H1 (cell line): ENCODE results near the gene CKB. TPM values are rescaled to one million over a fixed set of nuclear protein-coding genes. Genes with fewer than 3 reads are reported as not detected.

Source experiments
- CTCF ChIA-PET: fragments of 300-600 bp; sonication (Branson Sonifier 250); formaldehyde crosslinking; loops from one replicate; lab custom pipeline; 2021; ENCODE audit not compliant: partially characterized antibody; lab: Charles Lee
- POLR2A ChIA-PET: fragments of 300-600 bp; sonication (Branson Sonifier 250); formaldehyde crosslinking; loops from one replicate; lab custom pipeline; 2021; ENCODE audit warnings: inconsistent platforms; ENCODE audit not compliant: partially characterized antibody; lab: Charles Lee
- DNase-seq, 2 experiments: peaks; one replicate each; pipeline versions ENCODE4 v3.0.0 to v3.0.0-alpha.2; 2010 to 2022; ENCODE audit warnings: low spot score in 2 of 2, low read depth in 1 of 2, mixed read lengths in 1 of 2
- FAIRE-seq: peaks from 2 replicates; lab custom pipeline; 2011; peaks lifted over from hg19 to GRCh38; lab: Jason Lieb, UNC
- H2AFZ ChIP-seq: 2 replicates; pipeline ENCODE4 v1.8.1; 2012; ENCODE audit warnings: low read length, inconsistent platforms
- H2AK5ac ChIP-seq: 2 replicates; pipeline ENCODE4 v1.6.1; 2013; ENCODE audit warnings: low read depth, low read length
- H2BK120ac ChIP-seq: replicated peaks from 2 replicates; pipeline ENCODE3; 2013; ENCODE audit warnings: low read depth, low read length, inconsistent platforms
- H2BK12ac ChIP-seq: 2 replicates; pipeline ENCODE4 v1.6.1; 2013; ENCODE audit warnings: low read depth, low read length
- H2BK15ac ChIP-seq: 2 replicates; pipeline ENCODE4 v1.6.1; 2013; ENCODE audit warnings: low read length
- H2BK20ac ChIP-seq: 2 replicates; pipeline ENCODE4 v1.6.1; 2013; ENCODE audit warnings: low read length
- H2BK5ac ChIP-seq: 2 replicates; pipeline ENCODE4 v1.6.1; 2013; ENCODE audit warnings: low read depth, low read length
- H3K14ac ChIP-seq: 2 replicates; pipeline ENCODE4 v1.6.1; 2013; ENCODE audit warnings: inconsistent platforms; ENCODE audit not compliant: insufficient read length
- H3K18ac ChIP-seq: 2 replicates; pipeline ENCODE4 v1.6.1; 2013; ENCODE audit warnings: low read length; ENCODE audit errors: extremely low read depth
- H3K23ac ChIP-seq: 2 replicates; pipeline ENCODE4 v1.6.1; 2013; ENCODE audit warnings: inconsistent platforms; ENCODE audit not compliant: insufficient read length
- H3K23me2 ChIP-seq: 2 replicates; pipeline ENCODE4 v1.6.1; 2013; ENCODE audit warnings: low read depth, low read length
- H3K27ac ChIP-seq: 2 replicates; pipeline ENCODE4 v1.6.1; 2011; ENCODE audit warnings: low read depth, low read length, inconsistent platforms
- H3K27me3 ChIP-seq, 4 experiments: replicated peaks in 1 of 4; 1 replicate in 1 of 4; 2 replicates in 3 of 4; pipeline versions ENCODE4 v1.6.1 to v1.8.1; 2011 to 2013; ENCODE audit warnings: low read length in 3 of 4, mild to moderate bottlenecking in 3 of 4, inconsistent platforms in 2 of 4, mixed read lengths in 2 of 4, moderate library complexity in 1 of 4; ENCODE audit not compliant: control insufficient read depth in 3 of 4, insufficient read depth in 3 of 4; ENCODE audit errors: extremely low read depth in 1 of 4
- H3K36me3 ChIP-seq, 4 experiments: 2 replicates each; pipeline versions ENCODE4 v1.6.1 to v1.8.1; 2011 to 2013; ENCODE audit warnings: mild to moderate bottlenecking in 4 of 4, low read length in 3 of 4, moderate library complexity in 2 of 4, control low read depth in 1 of 4, inconsistent platforms in 1 of 4; ENCODE audit not compliant: insufficient read depth in 4 of 4, control insufficient read depth in 2 of 4
- H3K4ac ChIP-seq: replicated peaks from 2 replicates; pipeline ENCODE3; 2013; ENCODE audit warnings: low read length, low read depth, mixed read lengths, inconsistent platforms; ENCODE audit not compliant: insufficient read length
- H3K4me1 ChIP-seq, 4 experiments: replicated peaks in 1 of 4; 1 replicate in 1 of 4; 2 replicates in 3 of 4; pipeline versions ENCODE4 v1.6.1 to v1.8.1; 2011 to 2013; ENCODE audit warnings: low read length in 3 of 4, inconsistent platforms in 2 of 4, mixed read lengths in 1 of 4; ENCODE audit not compliant: insufficient read depth in 4 of 4, control insufficient read depth in 3 of 4
- H3K4me2 ChIP-seq, 2 experiments: 2 replicates each; pipeline versions ENCODE4 v1.6.1 to v1.8.1; 2011 to 2013; ENCODE audit warnings: low read depth in 2 of 2, low read length in 2 of 2, control low read depth in 1 of 2, inconsistent platforms in 1 of 2, mild to moderate bottlenecking in 1 of 2; ENCODE audit not compliant: insufficient read depth in 1 of 2
- H3K4me3 ChIP-seq, 4 experiments: fragments of 200-600, 300-600 bp in 1 of 4; sonication (generic), shearing (Covaris generic), sonication (Bioruptor Twin) in 1 of 4; 2 replicates each; pipeline versions ENCODE4 v1.5.1 to v1.8.1; 2011 to 2016; ENCODE audit warnings: low read length in 4 of 4, low read depth in 3 of 4, control low read depth in 2 of 4, inconsistent platforms in 2 of 4, mild to moderate bottlenecking in 2 of 4, mixed read lengths in 1 of 4, moderate library complexity in 1 of 4; ENCODE audit not compliant: insufficient read depth in 2 of 4; ENCODE audit errors: extremely low read depth in 1 of 4
- H3K56ac ChIP-seq: replicated peaks from 2 replicates; pipeline ENCODE3; 2013; ENCODE audit warnings: low read depth, mild to moderate bottlenecking, mixed read lengths, low read length, inconsistent platforms; ENCODE audit not compliant: insufficient read length
- H3K79me1 ChIP-seq: 2 replicates; pipeline ENCODE4 v1.6.1; 2013; ENCODE audit warnings: low read depth, low read length, control low read depth
- H3K79me2 ChIP-seq, 2 experiments: 2 replicates each; pipeline versions ENCODE4 v1.6.1 to v1.8.1; 2012 to 2013; ENCODE audit warnings: low read length in 2 of 2, mild to moderate bottlenecking in 2 of 2, inconsistent platforms in 1 of 2; ENCODE audit not compliant: insufficient read depth in 2 of 2, control insufficient read depth in 1 of 2
- H3K9ac ChIP-seq, 4 experiments: replicated peaks in 1 of 4; 1 replicate in 1 of 4; 2 replicates in 3 of 4; pipeline versions ENCODE4 v1.6.1 to v1.8.1; 2011 to 2013; ENCODE audit warnings: low read depth in 3 of 4, low read length in 3 of 4, control low read depth in 2 of 4, mild to moderate bottlenecking in 2 of 4, moderate library complexity in 2 of 4, inconsistent platforms in 1 of 4; ENCODE audit errors: extremely low read depth in 1 of 4
- H3K9me3 ChIP-seq, 2 experiments: 2 replicates each; pipeline versions ENCODE4 v1.6.1 to v1.8.1; 2012 to 2013; ENCODE audit warnings: mild to moderate bottlenecking in 2 of 2, moderate library complexity in 2 of 2, control low read depth in 1 of 2, inconsistent platforms in 1 of 2, low read depth in 1 of 2, low read length in 1 of 2, mixed read lengths in 1 of 2; ENCODE audit not compliant: insufficient read depth in 2 of 2
- H4K20me1 ChIP-seq, 2 experiments: replicated peaks in 1 of 2; 2 replicates each; pipeline versions ENCODE3 to v1.8.1; 2011 to 2013; ENCODE audit warnings: inconsistent platforms in 2 of 2, low read length in 2 of 2, mild to moderate bottlenecking in 1 of 2; ENCODE audit not compliant: insufficient read depth in 2 of 2, control insufficient read depth in 1 of 2
- H4K5ac ChIP-seq: 2 replicates; pipeline ENCODE4 v1.6.1; 2013; ENCODE audit warnings: low read length, low read depth, mixed read lengths, inconsistent platforms; ENCODE audit not compliant: insufficient read length
- H4K8ac ChIP-seq: 2 replicates; pipeline ENCODE4 v1.8.0; 2013; ENCODE audit warnings: mild to moderate bottlenecking, moderate library complexity, low read length, inconsistent platforms; ENCODE audit not compliant: insufficient read depth; ENCODE audit errors: extremely low read depth
- H4K91ac ChIP-seq: replicated peaks from 2 replicates; pipeline ENCODE3; 2013; ENCODE audit warnings: low read length, mixed read lengths, inconsistent platforms; ENCODE audit not compliant: insufficient read length
- CEBPB ChIP-seq: IDR thresholded peaks from 2 replicates; pipeline ENCODE4 v1.6.1; 2012; ENCODE audit warnings: low read depth, low read length
- CHD2 ChIP-seq: IDR thresholded peaks from 2 replicates; pipeline ENCODE4 v1.6.1; 2012; ENCODE audit warnings: low read length, improper control_type of control experiment
- EZH2 ChIP-seq: fragments of 200-600 bp; sonication (generic); IDR thresholded peaks from 2 replicates; pipeline ENCODE4 v1.7.1; 2012; ENCODE audit warnings: low read depth, mild to moderate bottlenecking, moderate library complexity, low read length, inconsistent platforms; ENCODE audit not compliant: severe bottlenecking
- HDAC6 ChIP-seq: IDR thresholded peaks from one replicate; pipeline ENCODE4 v1.7.1; 2012; ENCODE audit warnings: low read depth, mild to moderate bottlenecking, inconsistent platforms, low read length, moderate library complexity
- KDM5A ChIP-seq: fragments of 200-600 bp; IDR thresholded peaks from 2 replicates; pipeline ENCODE4 v1.7.1; 2012; ENCODE audit warnings: mild to moderate bottlenecking, low read length, inconsistent platforms, mixed read lengths
- RAD21 ChIP-seq, 2 experiments: IDR thresholded peaks in 1 of 2; conservative IDR thresholded peaks in 1 of 2; 2 replicates each; pipeline ENCODE4 v1.6.1; 2011; ENCODE audit warnings: low read depth in 2 of 2, low read length in 2 of 2, improper control_type of control experiment in 1 of 2, inconsistent platforms in 1 of 2, mild to moderate bottlenecking in 1 of 2, moderate library complexity in 1 of 2
- RXRA ChIP-seq: IDR thresholded peaks from 2 replicates; pipeline ENCODE4 v1.6.1; 2011; ENCODE audit warnings: low read depth, mild to moderate bottlenecking, low read length, moderate library complexity; ENCODE audit not compliant: insufficient read depth
- ZNF274 ChIP-seq: IDR thresholded peaks from 2 replicates; pipeline ENCODE4 v1.7.0; 2012; ENCODE audit warnings: low read length, borderline replicate concordance; ENCODE audit errors: extremely low read depth
- WGBS, 2 experiments: shearing (Covaris generic) in 1 of 2; methylation state at CpG; one replicate each; pipeline versions ENCODE4 v1.1.6 to v1.1.7; 2013 to 2015; ENCODE audit warnings: low lambda C conversion rate in 2 of 2, mixed read lengths in 2 of 2, inconsistent platforms in 1 of 2, low coverage in 1 of 2, missing lambda C conversion rate in 1 of 2; ENCODE audit not compliant: insufficient replicate concordance in 2 of 2, insufficient coverage in 1 of 2, insufficient read length in 1 of 2; ENCODE audit errors: extremely low coverage in 1 of 2, missing lambda C conversion rate in 1 of 2; 5-methylcytosine and 5-hydroxymethylcytosine counted together
- polyA plus RNA-seq, 7 experiments: library from polyadenylated mRNA; depleted of rRNA in 3 of 7; stranded (reverse) in 5 of 7; unstranded in 2 of 7; fragments of >200 nt in 5 of 7; fragments of 200-250 nt in 2 of 7; gene quantifications; 1 replicate in 5 of 7; 2 replicates in 1 of 7; 4 replicates in 1 of 7; pipeline versions ENCODE4 v1.2.1 to v1.2.3, GENCODE V29; 2011 to 2013; ENCODE audit warnings: missing spikeins in 2 of 7, mixed read lengths in 2 of 7
- total RNA-seq: library from RNA; stranded (reverse); fragmentation: NEBNext Ultra II Directional; extraction: Animal tissue kit (Norgen Biotek cat#: 25700); gene quantifications from 2 replicates; pipeline ENCODE4 v1.2.1, GENCODE V29; 2021

CKB gene
- total and polyA plus RNA-seq, 2 of the 8 experiments (the other 6 are each of a cell fraction or from before 2014, with no cell fraction given): 538 to 950 TPM

DNA sequence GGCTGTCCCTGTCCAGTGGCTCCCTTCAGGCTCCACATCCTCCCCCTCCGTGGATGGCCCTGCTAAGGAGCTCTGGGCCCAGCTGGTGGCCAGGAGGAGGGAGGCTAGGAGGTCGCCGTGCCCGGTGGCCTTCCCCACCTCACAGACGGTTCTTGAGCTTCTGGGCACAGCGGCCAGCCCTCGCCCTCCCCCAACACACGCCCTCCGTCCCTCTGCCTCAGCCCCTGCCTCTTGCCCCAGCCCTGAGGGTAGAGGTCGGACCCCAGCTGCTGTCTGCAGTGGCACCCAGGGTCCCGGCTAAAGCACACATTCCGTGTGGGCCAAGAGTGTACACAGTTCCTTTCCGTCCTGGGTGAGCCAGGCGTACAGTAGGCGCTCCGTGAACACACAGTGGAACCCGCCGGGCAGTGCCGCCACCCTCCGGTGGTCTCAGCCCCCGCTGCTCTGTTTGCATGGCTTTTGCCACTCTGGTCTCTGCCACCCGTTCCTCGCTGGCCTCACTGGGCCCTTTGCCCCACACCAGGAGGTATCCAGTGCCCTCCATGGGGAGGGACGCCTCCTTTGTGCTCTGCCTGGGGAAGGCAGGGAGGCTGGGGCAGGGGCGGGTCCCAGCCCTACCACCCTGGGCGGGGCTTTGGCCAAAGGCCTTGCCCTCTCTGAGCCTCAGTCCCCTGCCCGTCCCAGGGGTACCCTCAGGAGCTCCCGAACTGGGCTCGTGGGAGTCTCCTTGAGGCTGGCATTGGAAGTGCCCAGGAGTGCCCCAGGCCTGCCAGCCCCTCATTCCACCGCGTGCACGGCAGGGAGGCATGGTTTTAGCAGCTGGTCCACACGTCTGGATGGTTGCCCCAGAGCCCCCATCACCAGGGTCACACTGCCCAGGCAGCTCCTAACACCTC, 19.3 kb upstream of the CKB start:
- H3K56ac ChIP-seq: peak overlapping the region; percentile 82
- H4K8ac ChIP-seq: peak overlapping the region; percentile 92; the same call in 1 of the 2 replicates
- H2BK5ac ChIP-seq: peak overlapping the region; percentile 97; the same call in 1 of the 2 replicates
- no peaks in the 10 kb centered on the region for H3K79me2 ChIP-seq
- no peaks in the 10 kb centered on the region; a peak in 2 of 7 replicates for H3K27me3 ChIP-seq
- peak overlapping the region; percentile 99 for H3K18ac ChIP-seq
- no peaks in the 10 kb centered on the region for H3K36me3 ChIP-seq
- peak overlapping the region; percentile 92 for H4K5ac ChIP-seq
- peak overlapping the region in 2 of 4 experiments; percentile 68 to 75; a peak in 4 of 7 replicates for H3K9ac ChIP-seq
- peaks cover 0 to 32% (median 29%) of the 10 kb centered on the region in 4 experiments; a peak in 6 of 7 replicates for H3K4me1 ChIP-seq
- H2BK15ac ChIP-seq: peak overlapping the region; percentile 88; the same call in 1 of the 2 replicates
- H3K9me3 ChIP-seq: no peaks in the 10 kb centered on the region
- peak overlapping the region in 3 of 4 experiments; percentile 16 to 50 (median 28); a peak in 6 of 8 replicates for H3K4me3 ChIP-seq
- H2BK12ac ChIP-seq: peak overlapping the region; percentile 99; the same call in 1 of the 2 replicates
- peaks cover 0 to 6% of the 10 kb centered on the region in 2 experiments for H4K20me1 ChIP-seq
- no peaks in the 10 kb centered on the region for H3K23me2 ChIP-seq
- 53% methylated on average over 25 of the region's 33 CpGs; no CpG with 5 or more reads in 1 of the 2 experiments for WGBS, 2 experiments
- H2AFZ ChIP-seq: no peak overlapping the region
- no peak overlapping the region; the same call in 1 of the 2 replicates for H2AK5ac ChIP-seq
- H3K14ac ChIP-seq: no peak overlapping the region
- FAIRE-seq: no peak
- H3K23ac ChIP-seq: no peak overlapping the region
- POLR2A ChIA-PET: interaction anchor here (0.6 to 29.8 kb wide), 8 partner anchors 11 to 208 kb away, joined by 3 to 844 read pairs (median 14); partner anchors contain the start of genes BAG5, CKB, COA8 and EIF5
- no peak for DNase-seq
- H4K91ac ChIP-seq: peak overlapping the region; percentile 100
- peak overlapping the region; percentile 100 for H3K4ac ChIP-seq
- CTCF ChIA-PET: interaction anchor here (0.9 to 28.8 kb wide), 7 partner anchors 10 to 437 kb away, joined by 3 to 921 read pairs (median 4); partner anchors contain the start of genes CKB and TRMT61A
- peak overlapping the region; percentile 97 for H2BK20ac ChIP-seq
- H3K79me1 ChIP-seq: no peaks in the 10 kb centered on the region
- H2BK120ac ChIP-seq: peak overlapping the region; percentile 99
- peak overlapping the region; percentile 40 to 86 for H3K4me2 ChIP-seq
- H3K27ac ChIP-seq: peak overlapping the region; percentile 94
- TF ChIP-seq KDM5A (no peak), ZNF274 (no peak), RAD21 (IDR thresholded peaks at IDR 0.05 in 1 of 2, conservative IDR thresholded peaks at IDR 0.05 in 1 of 2; ENCODE audit: low read depth in 2 of 2, low read length in 2 of 2) (peak; percentile 13 to 21; a peak in 2 of 4 replicates), HDAC6 (no peak), CEBPB (no peak), CHD2 (no peak), EZH2 (no peak), RXRA (no peak)
